HEK293 (cell line): ENCODE data around the gene HERC2.

Source experiments
- CTCF ChIP-seq: fragments of 450-650 bp; formaldehyde crosslinking; IDR thresholded peaks from 2 replicates; pipeline ENCODE4 v1.5.1; 2016; ENCODE audit warnings: missing biosample characterization, missing genetic modification characterization
- PBX3 ChIP-seq: sonication (generic); formaldehyde crosslinking; IDR thresholded peaks from 2 replicates; pipeline ENCODE4 v1.8.1; 2022; ENCODE audit warnings: mild to moderate bottlenecking, moderate library complexity, missing genetic modification reagents
- ZNF501 ChIP-seq: fragments of 450-650 bp; formaldehyde crosslinking; IDR thresholded peaks from 2 replicates; pipeline ENCODE4 v1.5.1; 2016; ENCODE audit warnings: missing biosample characterization, missing genetic modification characterization
- ZNF776 ChIP-seq: fragments of 450-650 bp; formaldehyde crosslinking; IDR thresholded peaks from 2 replicates; pipeline ENCODE4 v1.5.0; 2017; ENCODE audit warnings: missing biosample characterization, missing genetic modification characterization, borderline replicate concordance

GRCh38 chr15:28094732-28095521 is 227.1 kb downstream of the HERC2 start:
- no peak for TF ChIP-seq CTCF (tag by site-specific recombination)
- TF ChIP-seq PBX3 (CRISPR knock-in tag): no peak
- TF ChIP-seq ZNF501 (tag by site-specific recombination): no peak
- no peak for TF ChIP-seq ZNF776 (tag by site-specific recombination)
